Islet of Langerhans (tissue), 1 donor: Measurements from ENCODE around the gene FUOM.

Experiments used
- FAIRE-seq: peaks from one replicate; lab custom pipeline; 2011; peaks lifted over from hg19 to GRCh38; lab: Jason Lieb, UNC

Gene FUOM

GRCh38 chr10:133310399-133310755, 47.4 kb downstream of the FUOM start:
- no peak for FAIRE-seq

GRCh38 chr10:133309720-133310398, 48.0 kb downstream of the FUOM start:
- no peak for FAIRE-seq

GRCh38 chr10:133309100-133309719, 48.6 kb downstream of the FUOM start:
- no peak for FAIRE-seq

GRCh38 chr10:133308421-133309099, 49.3 kb downstream of the FUOM start, which contains the start of the genes TUBGCP2 and ZNF511:
TUBGCP2 (minus strand) TSS chr10:133308872; CDS start chr10:133302941, 5,931 bp downstream.
ZNF511 (plus strand) TSS chr10:133308914; CDS start chr10:133308944, 30 bp downstream.
- FAIRE-seq: no peak

GRCh38 chr10:133307776-133308420, 49.9 kb downstream of the FUOM start:
- FAIRE-seq: peak; percentile 90

- FAIRE-seq: no peak
Observed at GRCh38 chr10:133306941-133307379, 50.9 kb downstream of the FUOM start.

GRCh38 chr10:133306097-133306476, 51.7 kb downstream of the FUOM start:
- no peak for FAIRE-seq
